Measurements from ENCODE around the gene PRSS50.

The PRSS50 gene

DNA sequence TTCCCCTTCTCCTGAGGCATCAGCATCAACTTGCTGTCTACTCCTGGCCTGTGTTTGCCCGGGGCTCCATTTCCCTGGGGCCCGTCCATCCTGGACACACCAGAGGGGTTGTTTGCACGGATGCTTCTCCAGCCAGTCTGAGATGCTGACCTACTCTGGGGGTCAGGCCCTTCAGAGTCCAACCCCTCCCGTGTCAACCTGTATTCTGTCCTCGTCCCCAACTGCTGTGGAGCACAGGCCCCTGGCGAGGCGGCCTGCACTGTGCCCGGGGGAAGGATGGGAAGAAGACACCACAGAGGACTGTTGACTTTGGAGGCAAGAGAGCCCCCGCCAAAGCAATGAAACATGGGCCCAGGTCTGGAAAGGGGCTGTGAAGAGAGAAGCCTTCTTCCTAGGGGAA is 50.0 kb downstream of the PRSS50 start:
- no peak overlapping the region for H3K4me3 ChIP-seq (ENCODE audit: low read depth, low read length)
- H3K9me3 ChIP-seq = no peaks in the 10 kb centered on the region
- TF ChIP-seq, protein P1, sequence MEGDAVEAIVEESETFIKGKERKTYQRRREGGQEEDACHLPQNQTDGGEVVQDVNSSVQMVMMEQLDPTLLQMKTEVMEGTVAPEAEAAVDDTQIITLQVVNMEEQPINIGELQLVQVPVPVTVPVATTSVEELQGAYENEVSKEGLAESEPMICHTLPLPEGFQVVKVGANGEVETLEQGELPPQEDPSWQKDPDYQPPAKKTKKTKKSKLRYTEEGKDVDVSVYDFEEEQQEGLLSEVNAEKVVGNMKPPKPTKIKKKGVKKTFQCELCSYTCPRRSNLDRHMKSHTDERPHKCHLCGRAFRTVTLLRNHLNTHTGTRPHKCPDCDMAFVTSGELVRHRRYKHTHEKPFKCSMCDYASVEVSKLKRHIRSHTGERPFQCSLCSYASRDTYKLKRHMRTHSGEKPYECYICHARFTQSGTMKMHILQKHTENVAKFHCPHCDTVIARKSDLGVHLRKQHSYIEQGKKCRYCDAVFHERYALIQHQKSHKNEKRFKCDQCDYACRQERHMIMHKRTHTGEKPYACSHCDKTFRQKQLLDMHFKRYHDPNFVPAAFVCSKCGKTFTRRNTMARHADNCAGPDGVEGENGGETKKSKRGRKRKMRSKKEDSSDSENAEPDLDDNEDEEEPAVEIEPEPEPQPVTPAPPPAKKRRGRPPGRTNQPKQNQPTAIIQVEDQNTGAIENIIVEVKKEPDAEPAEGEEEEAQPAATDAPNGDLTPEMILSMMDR (IDR thresholded peaks at IDR 0.05; ENCODE audit: low read depth, low read length) = no peak
- peak; percentile 1 for DNase-seq
- no peaks in the 10 kb centered on the region for H3K4me1 ChIP-seq
- H3K27me3 ChIP-seq = no peaks in the 10 kb centered on the region
- no peaks in the 10 kb centered on the region for H3K36me3 ChIP-seq

DNA sequence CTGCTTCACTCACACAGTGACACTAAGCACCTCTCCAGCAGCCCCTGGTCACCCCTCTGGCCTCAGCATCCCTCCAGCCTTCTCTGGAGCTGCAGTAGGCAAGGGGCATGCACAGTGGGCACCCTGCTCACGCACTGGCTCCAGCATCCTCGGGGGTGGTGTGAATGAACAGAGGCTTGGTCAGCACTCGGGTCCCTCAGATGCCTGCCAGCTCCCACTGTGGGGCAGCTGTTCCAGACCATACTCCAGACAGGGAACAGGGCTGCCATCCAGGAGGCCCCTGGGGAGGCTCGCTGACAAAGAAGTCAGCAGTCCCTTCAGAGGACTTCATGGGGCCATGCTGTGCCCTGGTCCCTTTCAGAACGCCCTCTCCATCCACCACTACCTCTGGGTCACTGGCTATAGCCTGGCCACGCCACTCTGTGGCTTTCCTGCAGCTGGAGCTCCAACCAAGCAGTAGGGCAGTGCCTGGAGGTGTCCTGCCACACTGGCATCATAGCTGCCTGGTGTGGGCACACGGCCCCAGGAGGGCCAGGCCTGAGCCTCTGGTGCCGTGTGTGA is 50.5 kb downstream of the PRSS50 start:
- Histone ChIP-seq H3K27me3 (no peaks in the 10 kb centered on the region), H3K9me3 (no peaks in the 10 kb centered on the region), H3K36me3 (no peaks in the 10 kb centered on the region), H3K4me1 (no peaks in the 10 kb centered on the region), H3K4me3 (ENCODE audit: low read depth, low read length) (no peak overlapping the region)
- peak; percentile 2 for DNase-seq
- TF ChIP-seq, protein P1 (IDR thresholded peaks at IDR 0.05; ENCODE audit: low read depth, low read length) = no peak

DNA sequence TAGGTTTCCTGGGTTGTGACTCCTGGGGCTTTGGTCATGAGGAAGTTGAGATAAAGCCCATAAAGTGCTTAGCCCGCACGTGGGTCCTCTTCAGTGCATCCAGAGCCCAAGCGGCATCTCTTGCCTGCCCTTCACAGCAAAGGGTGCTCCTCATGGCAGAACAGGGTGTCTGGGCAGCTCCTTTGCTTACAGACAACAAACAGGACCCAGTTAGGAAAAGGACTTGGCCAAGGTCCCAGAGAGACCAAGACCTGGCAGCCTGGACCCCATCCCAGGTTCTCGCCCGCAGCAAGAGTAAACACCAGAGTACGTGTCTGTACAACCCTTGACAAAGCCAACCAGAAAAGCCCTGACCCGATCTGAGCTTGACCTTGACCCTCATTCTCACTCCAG is 51.2 kb downstream of the PRSS50 start:
- no peaks in the 10 kb centered on the region for H3K4me1 ChIP-seq
- H3K27me3 ChIP-seq = no peaks in the 10 kb centered on the region
- H3K9me3 ChIP-seq = no peaks in the 10 kb centered on the region
- no peaks in the 10 kb centered on the region for H3K36me3 ChIP-seq
- no peak overlapping the region for H3K4me3 ChIP-seq (ENCODE audit: low read depth, low read length)
- TF ChIP-seq, protein P1 (IDR thresholded peaks at IDR 0.05; ENCODE audit: low read depth, low read length) = no peak
- DNase-seq = no peak

DNA sequence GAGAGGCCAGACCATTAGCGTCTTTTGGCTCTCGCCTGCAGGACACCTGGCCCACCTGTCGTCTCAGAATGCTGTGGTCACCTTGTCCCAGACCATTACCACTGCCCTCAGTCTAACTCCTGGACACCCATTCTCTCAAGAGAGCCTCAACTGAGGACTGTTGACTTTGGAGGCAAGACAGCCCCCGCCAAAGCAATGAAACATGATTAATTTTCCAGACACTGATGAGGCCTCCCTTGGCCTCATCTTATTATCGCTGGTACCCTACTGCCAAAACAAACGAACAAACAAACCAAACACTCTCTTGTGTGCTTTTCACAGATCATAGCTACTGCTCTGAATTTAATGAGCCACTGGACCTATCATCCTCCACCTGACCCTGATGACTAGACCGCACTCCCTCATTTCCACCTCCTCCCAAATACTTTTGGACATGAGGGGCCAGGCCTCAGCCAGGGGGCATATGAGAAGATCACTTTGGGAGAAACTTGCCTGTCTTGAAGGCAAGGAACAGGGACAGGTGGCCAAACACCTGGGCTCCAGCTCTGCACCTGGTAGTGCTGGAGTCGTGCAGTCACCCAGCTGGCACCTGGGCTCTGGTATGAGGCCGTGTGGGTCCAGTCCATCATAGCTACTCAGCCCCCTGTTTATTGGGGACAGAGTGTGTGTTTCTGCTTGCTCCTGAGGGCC is 51.8 kb downstream of the PRSS50 start:
- DNase-seq = no peak
- Histone ChIP-seq H3K4me3 (ENCODE audit: low read depth, low read length) (no peak overlapping the region), H3K9me3 (no peaks in the 10 kb centered on the region), H3K36me3 (no peaks in the 10 kb centered on the region), H3K4me1 (no peaks in the 10 kb centered on the region), H3K27me3 (no peaks in the 10 kb centered on the region)
- TF ChIP-seq, protein P1 (IDR thresholded peaks at IDR 0.05; ENCODE audit: low read depth, low read length) = no peak

DNA sequence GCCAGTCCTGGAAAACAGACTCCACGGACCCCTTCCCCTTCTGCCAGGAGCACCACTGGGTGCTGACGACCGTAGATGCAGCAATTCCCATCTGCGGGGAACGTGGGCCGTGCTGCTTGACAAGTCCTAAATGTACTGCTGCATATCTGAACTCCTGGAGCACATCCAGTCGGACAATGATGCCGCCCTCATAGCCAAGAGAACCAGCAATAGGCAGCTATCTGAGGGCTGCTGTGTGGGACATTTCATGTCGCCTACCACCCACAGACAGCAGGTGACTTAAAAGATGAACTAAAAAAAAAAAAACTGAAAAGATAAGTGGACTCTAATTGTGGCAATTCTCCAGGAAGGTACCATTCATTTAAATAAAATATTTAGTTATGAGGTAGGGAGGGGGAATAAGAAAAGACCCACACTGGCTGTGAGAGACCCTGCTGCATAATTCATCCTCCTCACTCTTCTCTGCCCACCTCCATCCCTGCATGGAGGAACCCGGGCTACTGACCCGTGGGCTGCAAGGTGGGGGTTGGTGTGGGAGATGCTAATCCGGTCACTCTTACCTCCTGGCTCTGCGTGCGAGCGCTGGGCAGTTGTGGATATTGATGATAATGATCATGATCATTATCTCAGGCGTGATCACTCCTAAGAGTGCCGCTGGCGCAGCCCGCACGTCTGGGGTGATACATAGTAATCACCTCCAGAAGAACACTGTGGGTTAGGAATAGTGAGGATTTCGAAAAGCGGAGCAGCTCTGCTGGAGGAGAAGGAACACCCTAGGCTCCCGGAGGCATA is 52.5 kb downstream of the PRSS50 start:
- no peak for DNase-seq
- TF ChIP-seq, protein P1 (IDR thresholded peaks at IDR 0.05; ENCODE audit: low read depth, low read length) = no peak

More for the DNA sequence above, 52.5 kb downstream of the PRSS50 start:
- H3K9me3 ChIP-seq = no peaks in the 10 kb centered on the region
- no peaks in the 10 kb centered on the region for H3K4me1 ChIP-seq
- H3K27me3 ChIP-seq = no peaks in the 10 kb centered on the region
- no peak overlapping the region for H3K4me3 ChIP-seq (ENCODE audit: low read depth, low read length)
- H3K36me3 ChIP-seq = no peaks in the 10 kb centered on the region
